ENCODE measurements around the gene CBLC. TPM values are rescaled to one million over a fixed set of nuclear protein-coding genes. Genes with fewer than 3 reads are reported as not detected.

Gene CBLC
- total RNA-seq, 1 experiment from 2014 or later, result 15.9 TPM

GRCh38 chr19:44738603-44739558 is 38.8 kb upstream of the CBLC start:
- no peak overlapping the region for H3K9ac ChIP-seq (ENCODE audit: extremely low read depth, insufficient read length, low read length)
- H3K27me3 Mint-ChIP-seq (ENCODE audit: low read depth), result peaks cover 29% of the 10 kb centered on the region
- H3K4me1 ChIP-seq (ENCODE audit: insufficient read depth, low read length), result no peaks in the 10 kb centered on the region; the same call in 1 of the 2 replicates
- H3K4me2 ChIP-seq (ENCODE audit: insufficient read depth, insufficient read length, low read length), result no peak overlapping the region
- no peak overlapping the region for H2BK20ac ChIP-seq (ENCODE audit: low read depth, low read length, poor library complexity, severe bottlenecking)
- H3K18ac ChIP-seq (ENCODE audit: insufficient read length, low read depth, low read length), result no peak overlapping the region
- no peak for DNase-seq
- no peak overlapping the region for H4K5ac ChIP-seq (ENCODE audit: insufficient read length, low read depth, low read length)
- H3K4ac ChIP-seq (ENCODE audit: low read depth, low read length), result no peak overlapping the region
- H3K4me3 Mint-ChIP-seq, result no peak overlapping the region
- H2BK120ac ChIP-seq (ENCODE audit: low read depth, low read length, poor library complexity, severe bottlenecking), result no peak overlapping the region
- no peak overlapping the region for H4K8ac ChIP-seq (replicated peaks; ENCODE audit: insufficient read length, low read depth, low read length)
- H3K36me3 Mint-ChIP-seq (ENCODE audit: insufficient read depth in 1 of 3, low read depth in 3 of 3), result no peaks in the 10 kb centered on the region; a peak in 1 of 7 replicates
- H3K23me2 ChIP-seq (ENCODE audit: insufficient read length, low read depth, low read length, poor library complexity, severe bottlenecking), result no peaks in the 10 kb centered on the region
- H3K9me3 Mint-ChIP-seq, result no peaks in the 10 kb centered on the region
- no peak overlapping the region; the same call in 1 of the 2 replicates for H3K14ac ChIP-seq (ENCODE audit: insufficient read depth, low read length)
- no peak overlapping the region for H4K91ac ChIP-seq (ENCODE audit: insufficient read length, low read depth, low read length)
- H3K79me2 ChIP-seq (ENCODE audit: insufficient read depth, low read length), result no peaks in the 10 kb centered on the region
- H3T11ph ChIP-seq (ENCODE audit: low read length), result no peak overlapping the region
- H3K23ac ChIP-seq (ENCODE audit: insufficient read length, low read depth, low read length), result no peak overlapping the region
- H3K27ac ChIP-seq (ENCODE audit: insufficient read length, low read depth, low read length), result no peak overlapping the region
- no peak for TF ChIP-seq CTCF (conservative IDR thresholded peaks at IDR 0.05)
- H4K20me1 ChIP-seq (ENCODE audit: control insufficient read depth, insufficient read depth, insufficient read length), result no peaks in the 10 kb centered on the region
- H3K56ac ChIP-seq (ENCODE audit: insufficient read length, low read depth, low read length), result no peak overlapping the region
- no peak overlapping the region for H2BK5ac ChIP-seq (ENCODE audit: insufficient read length, low read length)
- H3K79me1 ChIP-seq (ENCODE audit: insufficient read depth, low read depth, low read length, poor library complexity, severe bottlenecking), result no peaks in the 10 kb centered on the region
- WGBS (ENCODE audit: extremely low coverage, insufficient read length, low lambda C conversion rate), result no CpG with 5 or more reads among the region's 11 CpGs
- no peak overlapping the region for H2AFZ ChIP-seq (ENCODE audit: low read length)
- H2AK5ac ChIP-seq (ENCODE audit: insufficient read length, low read length), result no peak overlapping the region
- H3K4me1 Mint-ChIP-seq, result peaks cover 7 to 25% of the 10 kb centered on the region in 2 experiments
- no peak overlapping the region for H2BK15ac ChIP-seq (ENCODE audit: low read depth, low read length)
- no peaks in the 10 kb centered on the region for H3K27me3 ChIP-seq (ENCODE audit: insufficient read depth, low read length)
- H3K9me3 ChIP-seq (ENCODE audit: control insufficient read depth, low read depth, low read length), result no peaks in the 10 kb centered on the region
- no peak overlapping the region for H2BK12ac ChIP-seq (ENCODE audit: insufficient read length, low read depth, low read length)
- peak overlapping the region in 1 of 3 experiments; percentile 40; a peak in 1 of 7 replicates for H3K27ac Mint-ChIP-seq
